D721Med (cell line): Measurements from ENCODE around the gene GALE.
"Not testable (repeated sequence)": the region's sequence is repeated elsewhere in the genome, so short reads cannot be mapped to it uniquely, and the experiment has no call there.

Experiments
- DNase-seq: peaks from one replicate; pipeline ENCODE4 v3.0.0; 2011; ENCODE audit warnings: low spot score; ENCODE audit not compliant: insufficient read length
- FAIRE-seq: peaks from 2 replicates; lab custom pipeline; 2011; peaks lifted over from hg19 to GRCh38; lab: Jason Lieb, UNC
- TF ChIP-seq, protein P1 (sequence below): IDR thresholded peaks from 2 replicates; pipeline ENCODE4 v1.5.1; 2012; ENCODE audit warnings: mild to moderate bottlenecking, control low read depth; ENCODE audit not compliant: insufficient read depth; ENCODE audit errors: missing control alignments

The GALE gene

DNA sequence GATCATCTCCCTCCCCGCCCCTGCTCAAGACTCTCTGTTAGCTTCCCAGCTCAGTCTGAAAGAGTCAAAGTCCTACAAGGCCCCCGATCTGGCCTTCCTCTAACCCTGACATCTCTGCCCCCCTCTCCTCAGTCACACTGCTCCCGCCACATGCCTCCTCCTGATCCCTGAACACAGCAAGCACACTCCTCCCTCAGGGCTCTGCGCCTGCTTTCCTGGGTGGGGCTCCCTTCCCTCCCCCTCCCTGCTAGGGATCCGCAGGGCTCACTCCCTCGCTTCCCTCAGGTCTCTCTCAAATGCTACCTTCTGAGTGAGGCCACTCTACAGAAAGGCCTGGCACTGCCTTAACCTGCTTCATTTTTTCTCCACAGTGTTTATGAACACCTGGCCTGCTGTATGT, 5.7 kb upstream of the GALE start:
- FAIRE-seq: no peak
- TF ChIP-seq, protein P1, sequence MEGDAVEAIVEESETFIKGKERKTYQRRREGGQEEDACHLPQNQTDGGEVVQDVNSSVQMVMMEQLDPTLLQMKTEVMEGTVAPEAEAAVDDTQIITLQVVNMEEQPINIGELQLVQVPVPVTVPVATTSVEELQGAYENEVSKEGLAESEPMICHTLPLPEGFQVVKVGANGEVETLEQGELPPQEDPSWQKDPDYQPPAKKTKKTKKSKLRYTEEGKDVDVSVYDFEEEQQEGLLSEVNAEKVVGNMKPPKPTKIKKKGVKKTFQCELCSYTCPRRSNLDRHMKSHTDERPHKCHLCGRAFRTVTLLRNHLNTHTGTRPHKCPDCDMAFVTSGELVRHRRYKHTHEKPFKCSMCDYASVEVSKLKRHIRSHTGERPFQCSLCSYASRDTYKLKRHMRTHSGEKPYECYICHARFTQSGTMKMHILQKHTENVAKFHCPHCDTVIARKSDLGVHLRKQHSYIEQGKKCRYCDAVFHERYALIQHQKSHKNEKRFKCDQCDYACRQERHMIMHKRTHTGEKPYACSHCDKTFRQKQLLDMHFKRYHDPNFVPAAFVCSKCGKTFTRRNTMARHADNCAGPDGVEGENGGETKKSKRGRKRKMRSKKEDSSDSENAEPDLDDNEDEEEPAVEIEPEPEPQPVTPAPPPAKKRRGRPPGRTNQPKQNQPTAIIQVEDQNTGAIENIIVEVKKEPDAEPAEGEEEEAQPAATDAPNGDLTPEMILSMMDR: no peak
- DNase-seq: no peak

DNA sequence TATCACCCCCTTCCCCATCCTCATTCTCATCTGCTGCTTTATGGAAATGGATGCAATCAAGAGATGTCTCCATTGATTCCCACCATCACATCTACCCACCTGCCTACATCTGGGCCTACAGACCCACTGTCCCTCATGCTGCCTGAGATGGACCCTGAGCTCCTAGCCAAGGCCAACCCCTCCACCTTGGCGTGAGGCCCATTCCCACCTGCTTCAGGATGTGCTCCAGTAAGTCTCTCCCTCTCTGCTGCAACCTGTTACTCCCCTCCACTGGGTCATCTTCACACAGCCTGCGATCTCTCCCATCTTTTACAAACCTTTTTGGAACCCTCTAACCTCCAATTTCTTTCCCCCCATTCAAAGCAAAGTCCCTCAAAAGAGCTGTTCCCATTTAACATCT, 4.5 kb upstream of the GALE start:
- FAIRE-seq (no peak), DNase-seq (no peak)
- TF ChIP-seq, protein P1: no peak

DNA sequence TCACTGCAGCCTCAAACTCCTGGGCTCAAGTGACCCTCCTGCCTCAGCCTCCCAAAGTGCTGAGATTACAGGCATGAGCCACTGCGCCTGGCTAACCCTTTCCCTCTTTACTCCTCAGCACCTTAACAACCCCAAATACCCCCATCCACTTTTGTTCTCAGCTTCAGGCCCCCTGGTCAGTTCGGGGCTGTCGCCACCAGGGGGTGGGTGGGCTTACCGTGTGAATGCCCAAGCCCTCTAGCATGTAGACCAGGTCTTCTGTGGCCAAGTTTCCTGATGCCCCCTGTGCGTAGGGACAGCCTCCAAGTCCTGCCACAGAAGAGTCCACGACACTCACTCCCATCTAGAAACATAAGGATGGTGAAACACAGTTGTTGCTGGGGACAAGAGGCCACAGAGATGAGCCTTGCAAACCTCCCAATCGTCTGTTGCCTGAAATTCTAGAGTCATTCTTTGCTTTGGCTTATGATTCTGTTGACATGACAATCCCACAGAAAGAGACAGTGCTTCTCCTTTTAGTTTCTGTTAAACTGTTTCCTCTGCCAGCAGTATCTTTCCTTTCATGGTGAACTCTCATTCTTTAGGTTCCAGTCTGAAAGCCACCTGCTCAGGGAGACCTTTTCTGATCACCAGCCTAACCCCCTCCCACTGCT, 3.8 kb upstream of the GALE start:
- TF ChIP-seq, protein P1: no peak
- DNase-seq (no peak), FAIRE-seq (no peak)

DNA sequence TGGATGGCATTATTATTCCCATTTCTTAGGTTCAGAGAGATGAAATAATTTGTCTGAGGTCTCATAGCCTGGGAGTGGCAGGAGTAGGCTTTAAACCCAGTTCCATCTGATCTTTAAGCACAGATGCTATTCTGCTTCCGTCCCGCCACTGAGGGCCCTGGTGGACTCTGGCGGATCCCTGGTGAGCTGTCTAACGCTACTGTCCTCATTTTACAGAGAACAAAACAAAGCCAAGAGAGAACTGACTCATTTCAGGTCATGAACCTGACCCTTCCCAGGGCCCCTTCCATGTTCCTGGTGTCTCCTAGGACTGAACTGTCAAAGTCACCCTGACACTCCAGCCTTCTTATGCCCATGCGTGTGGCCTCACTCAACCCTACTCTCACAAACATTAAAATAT, 3.1 kb upstream of the GALE start:
- FAIRE-seq: no peak
- TF ChIP-seq, protein P1: no peak
- no peak for DNase-seq

DNA sequence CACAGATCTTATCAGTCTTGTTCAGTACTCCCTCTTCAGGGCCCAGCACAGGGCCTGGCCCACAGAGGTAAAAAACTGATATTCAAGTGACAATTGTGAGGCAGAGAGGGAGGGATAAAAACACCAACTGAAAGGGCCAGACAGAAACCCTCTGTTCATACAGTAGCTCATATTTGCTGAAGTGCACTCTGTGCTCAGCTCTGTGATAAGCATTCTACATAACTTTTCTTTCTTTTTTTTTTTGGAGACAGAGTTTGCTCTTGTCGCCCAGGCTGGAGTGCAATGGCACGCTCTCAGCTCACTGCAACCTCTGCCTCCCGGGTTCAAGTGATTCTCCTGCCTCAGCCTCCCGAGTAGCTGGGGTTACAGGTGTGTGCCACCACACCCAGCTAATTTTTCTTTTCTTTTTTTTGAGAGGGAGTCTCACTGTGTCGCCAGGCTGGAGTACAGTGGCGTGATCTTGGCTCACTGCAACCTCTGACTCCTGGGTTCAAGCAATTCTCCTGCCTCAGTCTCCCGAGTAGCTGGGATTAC, 2.3 kb upstream of the GALE start:
- FAIRE-seq, DNase-seq: not testable (repeated sequence)

DNA sequence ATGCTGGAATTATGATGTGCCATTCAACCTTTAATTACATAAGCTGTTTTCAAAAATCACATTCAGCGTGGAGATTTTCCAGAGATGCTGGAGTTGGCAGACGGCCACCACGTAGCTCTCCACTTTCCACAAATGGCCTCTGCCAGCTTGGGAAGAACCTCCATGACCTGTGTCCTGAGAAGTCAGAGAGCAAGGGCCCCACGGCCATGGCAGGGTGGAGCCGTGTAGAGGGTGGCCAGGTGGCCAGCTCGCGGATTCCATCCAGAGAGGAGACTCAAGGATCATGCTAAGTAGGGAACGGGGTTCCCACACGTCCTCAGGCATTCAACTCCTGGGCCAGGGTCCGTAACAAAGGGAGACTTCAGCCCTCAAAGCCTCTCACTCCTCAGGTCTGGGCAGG, 1.3 kb upstream of the GALE start:
- no peak for DNase-seq
- TF ChIP-seq, protein P1: no peak
- no peak for FAIRE-seq

DNA sequence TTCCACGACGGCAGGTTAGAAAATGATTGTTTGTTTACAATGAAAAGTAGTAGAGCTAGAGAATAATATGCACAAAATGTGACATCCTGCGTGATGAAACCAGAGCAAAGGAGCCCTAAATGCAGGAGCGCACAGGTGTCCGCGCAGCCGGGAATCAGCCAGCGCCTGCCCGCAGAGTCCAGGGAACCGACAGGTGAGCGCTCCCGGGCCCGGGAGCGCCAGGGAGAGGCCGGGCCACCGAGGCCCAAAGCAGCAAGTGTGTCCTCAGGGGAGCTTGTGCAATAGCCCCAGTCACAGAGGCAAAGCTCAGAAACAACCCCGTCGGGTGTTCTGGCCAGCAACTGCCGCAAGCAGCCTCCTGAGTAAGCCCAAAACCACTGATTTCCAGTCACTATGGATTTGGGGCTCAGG, 789 bp upstream of the GALE start:
- no peak for FAIRE-seq
- TF ChIP-seq, protein P1: no peak
- DNase-seq: no peak
